Stimulated activated CD4-positive, alpha-beta T cell treated with anti-CD3 and anti-CD28 coated beads, TNF-alpha, amount 100 ng/mL, for 24 hours (primary cell): ENCODE results near the gene LRRC4C.

Source experiments
- DNase-seq, 3 experiments: peaks; one replicate each; pipeline ENCODE4 v3.0.0-alpha.2; 2020; ENCODE audit warnings: low read depth in 3 of 3

Gene LRRC4C

GRCh38 chr11:41414771-41415440 lies 44.5 kb downstream of the LRRC4C start:
- DNase-seq, result no peak

- no peak for DNase-seq
These were observed 45.6 kb downstream of the LRRC4C start for GRCh38 chr11:41413843-41414242.

- no peak for DNase-seq
These were observed 53.6 kb downstream of the LRRC4C start for GRCh38 chr11:41405812-41406211.

GRCh38 chr11:41404109-41404508 lies 55.3 kb downstream of the LRRC4C start:
- DNase-seq, result no peak

GRCh38 chr11:41403458-41403857 lies 56.0 kb downstream of the LRRC4C start:
- no peak for DNase-seq

- DNase-seq, result no peak
These were observed 58.6 kb downstream of the LRRC4C start for GRCh38 chr11:41400819-41401382.

- DNase-seq, result no peak
These were observed 59.3 kb downstream of the LRRC4C start for GRCh38 chr11:41400124-41400523.

- DNase-seq, result no peak
These were observed 60.1 kb downstream of the LRRC4C start for GRCh38 chr11:41399323-41399722.

GRCh38 chr11:41398175-41398574 lies 61.3 kb downstream of the LRRC4C start:
- DNase-seq, result no peak

- DNase-seq, result no peak
These were observed 64.8 kb downstream of the LRRC4C start for GRCh38 chr11:41394521-41395195.

- no peak for DNase-seq
These were observed 66.9 kb downstream of the LRRC4C start for GRCh38 chr11:41392596-41392995.

GRCh38 chr11:41389623-41390130 lies 69.8 kb downstream of the LRRC4C start:
- no peak for DNase-seq

- no peak for DNase-seq
These were observed 75.1 kb downstream of the LRRC4C start for GRCh38 chr11:41384329-41384728.

GRCh38 chr11:41383768-41384167 lies 75.7 kb downstream of the LRRC4C start:
- no peak for DNase-seq

GRCh38 chr11:41382927-41383326 lies 76.5 kb downstream of the LRRC4C start:
- DNase-seq, result no peak

- no peak for DNase-seq
These were observed 80.4 kb downstream of the LRRC4C start for GRCh38 chr11:41379084-41379483.

GRCh38 chr11:41377709-41378394 lies 81.6 kb downstream of the LRRC4C start:
- DNase-seq, result no peak

GRCh38 chr11:41351825-41352224 lies 107.6 kb downstream of the LRRC4C start:
- no peak for DNase-seq

- DNase-seq, result no peak
These were observed 113.4 kb downstream of the LRRC4C start for GRCh38 chr11:41346042-41346441.

GRCh38 chr11:41334007-41334933 lies 125.2 kb downstream of the LRRC4C start:
- DNase-seq, result no peak

- DNase-seq, result no peak
These were observed 126.1 kb downstream of the LRRC4C start for GRCh38 chr11:41333357-41333756.
